Cardiac muscle cell (in vitro differentiated cells and primary cell): Measurements from ENCODE around the gene FBRSL1. TPM values are rescaled to one million over a fixed set of nuclear protein-coding genes. Genes with fewer than 3 reads are reported as not detected.
"Not testable (repeated sequence)": the region's sequence is repeated elsewhere in the genome, so short reads cannot be mapped to it uniquely, and the experiment has no call there.

Experiments used
- DNase-seq, 2 donors: peaks; one replicate each; pipeline versions ENCODE4 v3.0.0 to v3.0.0-alpha.2; 2010 to 2017; ENCODE audit warnings: low read depth in 1 of 2, low spot score in 1 of 2
- H3K27ac ChIP-seq: fragments of 200-600 bp; sonication (generic); 2 replicates; pipeline ENCODE4 v1.5.1; 2016
- H3K27me3 ChIP-seq: fragments of 200-600 bp; sonication (generic); 2 replicates; pipeline ENCODE4 v1.6.0; 2016; ENCODE audit warnings: control low read depth
- H3K36me3 ChIP-seq: fragments of 200-600 bp; sonication (generic); 2 replicates; pipeline ENCODE4 v1.5.1; 2016; ENCODE audit warnings: control low read depth
- H3K4me1 ChIP-seq: fragments of 200-600 bp; sonication (generic); 2 replicates; pipeline ENCODE4 v1.8.1; 2017; ENCODE audit warnings: low read depth, mild to moderate bottlenecking, mixed run types
- H3K4me3 ChIP-seq: fragments of 200-600 bp; sonication (generic); 2 replicates; pipeline ENCODE4 v1.5.1; 2016; ENCODE audit warnings: mild to moderate bottlenecking
- H3K9me3 ChIP-seq: fragments of 200-600 bp; sonication (generic); 2 replicates; pipeline ENCODE4 v1.5.1; 2017; ENCODE audit warnings: low read depth, mild to moderate bottlenecking, control low read depth
- CTCF ChIP-seq: IDR thresholded peaks from 2 replicates; pipeline ENCODE4 v1.5.1; 2012; ENCODE audit warnings: low read depth, mild to moderate bottlenecking, low read length
- polyA plus RNA-seq: library from polyadenylated mRNA; unstranded; fragments of >200 nt; fragmentation: Nextera tagmentation; extraction: Ambion mirVana; gene quantifications from 2 replicates; pipeline ENCODE4 v1.2.1, GENCODE V29; 2016
- total RNA-seq: library from RNA; depleted of rRNA; stranded (reverse); fragments of >200 nt; gene quantifications from 2 replicates; pipeline ENCODE4 v1.2.3, GENCODE V29; 2016

Gene FBRSL1
- total and polyA plus RNA-seq, 2 experiments from 2014 or later: 37.3 to 45.0 TPM

- DNase-seq: no peak
- Histone ChIP-seq H3K4me1 (no peaks in the 10 kb centered on the region), H3K27me3 (no peaks in the 10 kb centered on the region), H3K9me3 (no peaks in the 10 kb centered on the region), H3K27ac (no peak overlapping the region), H3K4me3 (no peak overlapping the region), H3K36me3 (no peaks in the 10 kb centered on the region)
- TF ChIP-seq CTCF: no peak
Observed at GRCh38 chr12:132471858-132472255, 18.1 kb upstream of the FBRSL1 start.

- no peak for DNase-seq
- H3K27ac ChIP-seq: no peak overlapping the region
- H3K4me3 ChIP-seq: no peak overlapping the region
- no peaks in the 10 kb centered on the region for H3K27me3 ChIP-seq
- no peaks in the 10 kb centered on the region for H3K36me3 ChIP-seq
- no peaks in the 10 kb centered on the region for H3K9me3 ChIP-seq
- TF ChIP-seq CTCF: no peak
- no peaks in the 10 kb centered on the region for H3K4me1 ChIP-seq
Observed at GRCh38 chr12:132472386-132472785, 17.6 kb upstream of the FBRSL1 start.

GRCh38 chr12:132474237-132474741 lies 15.7 kb upstream of the FBRSL1 start:
- Histone ChIP-seq H3K27ac (no peak overlapping the region), H3K9me3 (no peaks in the 10 kb centered on the region), H3K4me3 (no peak overlapping the region), H3K27me3 (no peaks in the 10 kb centered on the region), H3K36me3 (no peaks in the 10 kb centered on the region), H3K4me1 (no peaks in the 10 kb centered on the region)
- TF ChIP-seq CTCF: no peak
- no peak for DNase-seq

- H3K27ac ChIP-seq, H3K36me3 ChIP-seq, H3K27me3 ChIP-seq, H3K4me1 ChIP-seq, DNase-seq, H3K4me3 ChIP-seq, H3K9me3 ChIP-seq: not testable (repeated sequence)
Observed at GRCh38 chr12:132474799-132475303, 15.1 kb upstream of the FBRSL1 start.

GRCh38 chr12:132475304-132476037 lies 14.5 kb upstream of the FBRSL1 start:
- Histone ChIP-seq H3K27ac (no peak overlapping the region), H3K27me3 (no peaks in the 10 kb centered on the region), H3K9me3 (no peaks in the 10 kb centered on the region), H3K4me1 (no peaks in the 10 kb centered on the region), H3K36me3 (no peaks in the 10 kb centered on the region), H3K4me3 (no peak overlapping the region)
- DNase-seq: no peak
- TF ChIP-seq CTCF: no peak

GRCh38 chr12:132476038-132476414 lies 13.9 kb upstream of the FBRSL1 start:
- H3K4me3 ChIP-seq: no peak overlapping the region
- H3K4me1 ChIP-seq: no peaks in the 10 kb centered on the region
- no peaks in the 10 kb centered on the region for H3K9me3 ChIP-seq
- peaks cover 3% of the 10 kb centered on the region for H3K27me3 ChIP-seq
- DNase-seq: no peak
- H3K27ac ChIP-seq: no peak overlapping the region
- no peaks in the 10 kb centered on the region for H3K36me3 ChIP-seq
- TF ChIP-seq CTCF: no peak
